ENCODE measurements around the gene XYLT1.

GRCh38 chr16:17367923-17368322 lies 102.8 kb downstream of the XYLT1 start:
- TF ChIP-seq, protein P1, sequence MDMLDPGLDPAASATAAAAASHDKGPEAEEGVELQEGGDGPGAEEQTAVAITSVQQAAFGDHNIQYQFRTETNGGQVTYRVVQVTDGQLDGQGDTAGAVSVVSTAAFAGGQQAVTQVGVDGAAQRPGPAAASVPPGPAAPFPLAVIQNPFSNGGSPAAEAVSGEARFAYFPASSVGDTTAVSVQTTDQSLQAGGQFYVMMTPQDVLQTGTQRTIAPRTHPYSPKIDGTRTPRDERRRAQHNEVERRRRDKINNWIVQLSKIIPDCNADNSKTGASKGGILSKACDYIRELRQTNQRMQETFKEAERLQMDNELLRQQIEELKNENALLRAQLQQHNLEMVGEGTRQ (IDR thresholded peaks at IDR 0.05; ENCODE audit: borderline replicate concordance, low read depth, low read length) = no peak
- TF ChIP-seq CTCF (IDR thresholded peaks at IDR 0.05 in 2 of 3, conservative IDR thresholded peaks at IDR 0.05 in 1 of 3; ENCODE audit: control insufficient read depth in 2 of 3, extremely low read depth in 1 of 3, insufficient read depth in 1 of 3, low read depth in 3 of 3, low read length in 3 of 3) (no peak), SIX5 (IDR thresholded peaks at IDR 0.05; ENCODE audit: low read depth, low read length, severe bottlenecking) (no peak), SIN3A (IDR thresholded peaks at IDR 0.05; ENCODE audit: low read depth, low read length) (no peak), ATF7 (IDR thresholded peaks at IDR 0.05; ENCODE audit: low read depth) (no peak), YY1 (IDR thresholded peaks at IDR 0.05; ENCODE audit: low read depth, low read length) (no peak), ATF3 (IDR thresholded peaks at IDR 0.05; ENCODE audit: borderline replicate concordance, extremely low read depth, low read depth, low read length) (no peak), ZNF274 (IDR thresholded peaks at IDR 0.05; ENCODE audit: insufficient read depth, insufficient read length) (no peak), CHD1 (IDR thresholded peaks at IDR 0.05; ENCODE audit: low read depth, low read length) (no peak)
- TF ChIP-seq, protein P2, sequence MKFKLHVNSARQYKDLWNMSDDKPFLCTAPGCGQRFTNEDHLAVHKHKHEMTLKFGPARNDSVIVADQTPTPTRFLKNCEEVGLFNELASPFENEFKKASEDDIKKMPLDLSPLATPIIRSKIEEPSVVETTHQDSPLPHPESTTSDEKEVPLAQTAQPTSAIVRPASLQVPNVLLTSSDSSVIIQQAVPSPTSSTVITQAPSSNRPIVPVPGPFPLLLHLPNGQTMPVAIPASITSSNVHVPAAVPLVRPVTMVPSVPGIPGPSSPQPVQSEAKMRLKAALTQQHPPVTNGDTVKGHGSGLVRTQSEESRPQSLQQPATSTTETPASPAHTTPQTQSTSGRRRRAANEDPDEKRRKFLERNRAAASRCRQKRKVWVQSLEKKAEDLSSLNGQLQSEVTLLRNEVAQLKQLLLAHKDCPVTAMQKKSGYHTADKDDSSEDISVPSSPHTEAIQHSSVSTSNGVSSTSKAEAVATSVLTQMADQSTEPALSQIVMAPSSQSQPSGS (IDR thresholded peaks at IDR 0.05; ENCODE audit: low read length) = no peak

Measured in GM12878 (cell line).